Nephron progenitor cell (in vitro differentiated cells): ENCODE measurements around the gene MIER1.
A peak's percentile ranks its signal among the peaks of the same experiment; 100 is the strongest.

ENCODE experiments used
- DNase-seq: peaks from one replicate; pipeline ENCODE4 v3.0.0; 2021
- H3K27ac Mint-ChIP-seq: 2 replicates; pipeline ENCODE4 v1.8.0; 2021; ENCODE audit warnings: mild to moderate bottlenecking, moderate library complexity, mixed read lengths
- H3K27me3 Mint-ChIP-seq: 2 replicates; pipeline ENCODE4 v1.8.0; 2021; ENCODE audit warnings: mild to moderate bottlenecking, low read depth, mixed read lengths; ENCODE audit not compliant: poor library complexity
- H3K36me3 Mint-ChIP-seq: 2 replicates; pipeline ENCODE4 v1.8.0; 2021; ENCODE audit warnings: low read depth, mixed read lengths
- H3K4me1 Mint-ChIP-seq: 2 replicates; pipeline ENCODE4 v1.8.0; 2021; ENCODE audit warnings: mixed read lengths
- H3K4me3 Mint-ChIP-seq: 2 replicates; pipeline ENCODE4 v1.8.0; 2021; ENCODE audit warnings: mild to moderate bottlenecking, moderate library complexity, mixed read lengths
- H3K9me3 Mint-ChIP-seq: 2 replicates; pipeline ENCODE4 v1.8.0; 2021; ENCODE audit warnings: mild to moderate bottlenecking, moderate library complexity, mixed read lengths
- TF ChIP-seq, protein P1 (sequence below): fragments of 200-600 bp; sonication (generic); IDR thresholded peaks from 2 replicates; pipeline ENCODE4 v1.5.0; 2021; ENCODE audit warnings: antibody characterized with exemption

The MIER1 gene

GRCh38 chr1:66931590-66931989 lies 6.8 kb downstream of the MIER1 start:
- TF ChIP-seq, protein P1, sequence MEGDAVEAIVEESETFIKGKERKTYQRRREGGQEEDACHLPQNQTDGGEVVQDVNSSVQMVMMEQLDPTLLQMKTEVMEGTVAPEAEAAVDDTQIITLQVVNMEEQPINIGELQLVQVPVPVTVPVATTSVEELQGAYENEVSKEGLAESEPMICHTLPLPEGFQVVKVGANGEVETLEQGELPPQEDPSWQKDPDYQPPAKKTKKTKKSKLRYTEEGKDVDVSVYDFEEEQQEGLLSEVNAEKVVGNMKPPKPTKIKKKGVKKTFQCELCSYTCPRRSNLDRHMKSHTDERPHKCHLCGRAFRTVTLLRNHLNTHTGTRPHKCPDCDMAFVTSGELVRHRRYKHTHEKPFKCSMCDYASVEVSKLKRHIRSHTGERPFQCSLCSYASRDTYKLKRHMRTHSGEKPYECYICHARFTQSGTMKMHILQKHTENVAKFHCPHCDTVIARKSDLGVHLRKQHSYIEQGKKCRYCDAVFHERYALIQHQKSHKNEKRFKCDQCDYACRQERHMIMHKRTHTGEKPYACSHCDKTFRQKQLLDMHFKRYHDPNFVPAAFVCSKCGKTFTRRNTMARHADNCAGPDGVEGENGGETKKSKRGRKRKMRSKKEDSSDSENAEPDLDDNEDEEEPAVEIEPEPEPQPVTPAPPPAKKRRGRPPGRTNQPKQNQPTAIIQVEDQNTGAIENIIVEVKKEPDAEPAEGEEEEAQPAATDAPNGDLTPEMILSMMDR, result no peak
- Mint-ChIP-seq H3K4me1 (peaks cover 53% of the 10 kb centered on the region), H3K36me3 (peaks cover 13% of the 10 kb centered on the region), H3K9me3 (no peaks in the 10 kb centered on the region), H3K27me3 (peaks cover 4% of the 10 kb centered on the region), H3K27ac (peak overlapping the region; percentile 94), H3K4me3 (peak overlapping the region; percentile 94)
- DNase-seq, result no peak

DNA sequence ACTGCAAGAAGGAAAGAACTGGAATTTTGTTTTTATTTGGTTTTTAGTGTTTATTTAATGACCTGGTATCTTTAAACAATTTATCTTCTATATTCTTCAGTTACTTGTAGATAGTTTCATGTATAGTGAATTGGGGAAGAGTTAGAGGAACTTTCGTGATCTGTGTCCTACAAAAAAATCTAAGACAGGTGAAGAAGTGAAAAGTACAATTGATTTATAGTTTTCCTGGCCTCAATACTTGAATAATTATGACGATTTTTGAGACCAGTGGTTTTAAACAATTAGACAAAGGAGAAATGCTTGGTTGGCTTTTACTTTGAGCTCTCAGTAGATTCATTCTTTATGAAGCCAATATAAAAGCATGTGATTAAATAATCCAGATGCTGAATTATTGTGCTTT lies 7.5 kb downstream of the MIER1 start:
- Mint-ChIP-seq H3K36me3 (peaks cover 13% of the 10 kb centered on the region), H3K4me1 (peaks cover 47% of the 10 kb centered on the region), H3K4me3 (peak overlapping the region; percentile 94), H3K27ac (no peak overlapping the region), H3K27me3 (peaks cover 4% of the 10 kb centered on the region), H3K9me3 (no peaks in the 10 kb centered on the region)
- TF ChIP-seq, protein P1, result no peak
- no peak for DNase-seq

DNA sequence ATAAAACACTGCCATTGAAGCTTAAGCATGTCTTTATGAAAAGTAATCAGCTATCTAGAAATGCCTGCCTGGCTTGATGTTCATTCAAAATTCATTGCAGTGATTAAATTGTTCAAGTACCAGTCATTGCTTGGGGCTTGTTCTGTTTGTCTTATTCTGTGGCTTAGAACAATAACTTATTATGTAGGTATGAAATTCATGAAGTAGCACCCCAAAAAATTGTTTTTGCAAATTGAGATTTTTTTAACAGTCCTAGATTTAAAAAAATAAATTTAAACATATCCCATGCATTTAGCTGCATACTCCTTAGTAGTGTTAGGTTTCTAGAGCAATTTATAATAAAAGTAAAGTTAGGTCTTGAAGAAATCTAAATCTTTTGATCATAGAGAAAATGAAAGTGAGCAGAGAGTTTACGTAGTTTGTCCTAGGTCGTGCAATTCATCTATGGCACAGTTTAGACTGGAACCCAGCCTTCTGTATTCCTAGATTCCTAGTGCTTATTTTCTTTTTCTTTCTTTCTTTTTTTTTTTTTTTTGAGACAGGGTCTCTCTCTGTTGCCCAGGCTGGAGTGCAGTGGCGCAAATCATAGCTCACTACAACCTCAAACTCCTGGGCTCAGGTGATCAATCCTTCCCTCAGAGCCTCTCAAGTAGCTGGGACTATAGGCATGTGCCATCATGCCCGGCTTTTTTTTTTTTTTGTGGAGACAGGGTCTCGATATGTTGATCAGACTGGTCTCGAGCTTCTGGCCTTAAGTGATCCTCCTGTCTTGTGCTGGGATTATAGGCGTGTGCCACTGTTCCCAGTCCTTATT lies 9.3 kb downstream of the MIER1 start:
- TF ChIP-seq, protein P1, result no peak
- H3K27ac Mint-ChIP-seq, result no peak overlapping the region
- H3K27me3 Mint-ChIP-seq, result peaks cover 4% of the 10 kb centered on the region
- DNase-seq, result no peak
- no peak overlapping the region for H3K4me3 Mint-ChIP-seq
- H3K4me1 Mint-ChIP-seq, result peaks cover 38% of the 10 kb centered on the region
- peaks cover 13% of the 10 kb centered on the region for H3K36me3 Mint-ChIP-seq
- no peaks in the 10 kb centered on the region for H3K9me3 Mint-ChIP-seq

DNA sequence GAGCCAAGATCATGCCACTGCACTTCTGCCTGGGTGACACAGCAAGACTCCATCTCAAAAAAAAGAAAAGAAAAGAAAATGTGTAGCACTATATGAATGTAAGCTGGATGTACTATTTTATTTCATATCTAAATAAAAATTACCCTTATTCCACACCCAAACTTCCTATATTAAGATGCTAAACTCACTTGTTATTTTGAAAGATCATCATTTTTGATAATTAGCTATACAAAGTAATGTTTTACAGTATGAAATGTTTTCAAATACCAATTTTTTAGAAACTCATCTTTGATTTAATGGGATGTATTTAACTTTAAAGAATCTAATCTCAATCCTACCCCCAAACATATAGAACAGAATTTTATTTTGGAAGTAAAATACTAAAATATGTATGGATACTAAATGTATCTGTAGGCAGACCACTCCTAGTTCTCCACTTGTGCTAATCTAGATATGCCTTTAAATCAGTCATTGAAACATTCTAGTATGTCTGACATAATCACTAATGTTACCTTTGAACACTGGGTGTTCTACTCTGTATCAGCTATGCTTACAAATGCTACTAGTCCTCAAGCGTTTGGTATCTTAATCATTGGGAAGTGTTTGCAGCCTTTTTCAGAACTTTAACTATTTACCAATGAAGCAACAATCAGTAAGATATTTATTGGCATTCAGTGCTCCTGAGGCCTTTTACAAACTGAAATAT lies 12.9 kb downstream of the MIER1 start:
- Mint-ChIP-seq H3K27ac (no peak overlapping the region), H3K4me3 (no peak overlapping the region), H3K27me3 (no peaks in the 10 kb centered on the region), H3K9me3 (no peaks in the 10 kb centered on the region), H3K4me1 (peaks cover 13% of the 10 kb centered on the region), H3K36me3 (peaks cover 19% of the 10 kb centered on the region)
- no peak for DNase-seq
- TF ChIP-seq, protein P1, result no peak

DNA sequence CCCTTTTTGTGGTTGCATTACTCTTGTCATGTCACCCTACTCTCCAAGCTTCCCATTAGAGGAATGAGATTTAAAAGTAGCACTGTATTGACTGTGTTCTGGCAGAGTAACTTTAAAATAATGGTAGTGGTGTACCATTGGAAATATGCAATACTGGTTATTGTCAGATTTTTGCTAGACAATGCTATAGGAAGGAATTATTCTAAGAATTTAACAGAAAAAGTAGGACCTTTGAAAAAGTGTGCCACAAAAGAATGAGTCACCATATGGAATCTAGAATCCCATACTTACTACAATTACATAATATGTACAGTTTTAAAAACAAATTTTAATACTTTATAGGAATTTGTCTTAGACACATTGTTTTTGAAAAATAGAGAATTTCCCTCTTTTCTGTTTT lies 13.8 kb downstream of the MIER1 start:
- no peak for DNase-seq
- TF ChIP-seq, protein P1, result no peak
- Mint-ChIP-seq H3K36me3 (peaks cover 19% of the 10 kb centered on the region), H3K9me3 (no peaks in the 10 kb centered on the region), H3K4me3 (no peak overlapping the region), H3K27me3 (no peaks in the 10 kb centered on the region), H3K4me1 (peaks cover 4% of the 10 kb centered on the region), H3K27ac (no peak overlapping the region)
